ENCODE data around the gene PGAP2. TPM values are rescaled to one million over a fixed set of nuclear protein-coding genes. Genes with fewer than 3 reads are reported as not detected.
"Not testable (repeated sequence)": the region's sequence is repeated elsewhere in the genome, so short reads cannot be mapped to it uniquely, and the experiment has no call there.

Gene PGAP2
- total and polyA plus RNA-seq, 8 donors: 4.7 to 23.8 (median 13.2) TPM

DNA sequence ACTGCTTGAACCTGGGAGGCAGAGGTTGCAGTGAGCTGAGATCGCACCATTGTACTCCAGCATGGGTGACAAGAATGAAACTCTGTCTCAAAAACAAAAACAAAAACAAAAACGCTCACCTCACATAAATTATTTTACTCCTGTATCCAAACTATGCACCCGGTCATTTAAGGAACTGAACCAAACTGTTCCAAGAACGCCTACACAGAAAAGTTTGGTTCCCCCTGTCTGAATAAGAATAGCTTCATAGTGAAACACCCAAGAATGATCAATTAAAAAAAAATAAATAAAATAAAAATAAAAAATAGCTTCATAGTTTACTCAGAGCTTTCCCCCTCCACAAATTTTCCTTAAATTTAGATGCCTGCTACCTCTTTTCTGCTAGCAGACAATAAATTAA, 24.7 kb upstream of the PGAP2 start:
- intact Hi-C loops (cut with DNase I; ENCODE audit: low total_unique reads): no loop called here
- Histone ChIP-seq H3K27me3 (no peaks in the 10 kb centered on the region), H3K4me1 (peaks cover 10 to 81% (median 39%) of the 10 kb centered on the region in 4 donors), H3K36me3 (peaks cover 15 to 36% (median 31%) of the 10 kb centered on the region in 4 donors), H3K4me3 (no peak overlapping the region), H3K9me3 (no peaks in the 10 kb centered on the region), H3K27ac (no peak overlapping the region)
- TF ChIP-seq POLR2AphosphoS5 (IDR thresholded peaks at IDR 0.05): no peak
- no peak for TF ChIP-seq CTCF (IDR thresholded peaks at IDR 0.05)
- TF ChIP-seq POLR2A (IDR thresholded peaks at IDR 0.05): no peak
- TF ChIP-seq EP300 (IDR thresholded peaks at IDR 0.05): no peak
- 77 to 94% (median 90%) methylated on average over 4 of the region's 4 CpGs for WGBS, 5 donors
- no peak for DNase-seq

DNA sequence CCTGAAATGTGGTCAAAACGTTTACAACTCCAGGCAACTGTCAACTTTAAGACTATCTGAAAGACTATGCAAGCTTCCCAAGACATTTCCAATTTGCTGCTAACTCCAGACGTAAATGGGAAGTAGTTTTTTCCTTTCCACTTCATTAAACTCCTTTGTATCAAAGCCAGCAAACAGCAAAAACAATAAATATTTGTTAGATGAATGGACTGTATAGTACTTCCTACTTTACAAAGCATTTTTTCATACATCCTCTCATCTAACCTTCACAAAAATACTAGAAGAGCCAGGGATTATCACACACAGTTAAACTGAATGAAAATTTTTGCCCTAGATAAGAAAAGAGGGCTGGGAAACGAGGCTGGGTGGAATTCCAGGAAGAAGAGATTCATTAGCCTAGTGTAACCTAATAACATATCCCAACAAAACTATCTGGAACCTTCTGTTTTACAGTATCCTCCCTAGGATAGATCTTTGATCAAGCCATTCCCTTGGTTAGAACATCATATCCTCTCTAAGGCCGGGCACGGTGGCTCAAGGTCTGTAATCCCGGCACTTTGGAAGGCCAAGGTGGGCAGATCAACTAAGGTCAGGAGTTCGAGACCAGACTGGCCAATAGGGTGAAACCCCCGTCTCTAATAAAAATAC, 21.5 kb upstream of the PGAP2 start:
- no peak overlapping the region for H3K4me3 ChIP-seq
- no peak for DNase-seq
- peaks cover 0 to 28% (median 23%) of the 10 kb centered on the region in 4 donors for H3K36me3 ChIP-seq
- TF ChIP-seq CTCF (IDR thresholded peaks at IDR 0.05): no peak
- no peak for TF ChIP-seq EP300 (IDR thresholded peaks at IDR 0.05)
- TF ChIP-seq POLR2A (IDR thresholded peaks at IDR 0.05): no peak
- no peak for TF ChIP-seq POLR2AphosphoS5 (IDR thresholded peaks at IDR 0.05)
- no peaks in the 10 kb centered on the region for H3K9me3 ChIP-seq
- H3K4me1 ChIP-seq: peaks cover 10 to 93% (median 44%) of the 10 kb centered on the region in 4 donors
- WGBS, 5 donors: 59 to 66% (median 63%) methylated on average over 8 of the region's 8 CpGs
- peak overlapping the region in 2 of 5 donors; percentile 44 to 71 for H3K27ac ChIP-seq
- no peaks in the 10 kb centered on the region for H3K27me3 ChIP-seq
- intact Hi-C loops (cut with DNase I; ENCODE audit: low total_unique reads): no loop called here

- 90 to 97% (median 93%) methylated on average over 10 of the region's 10 CpGs for WGBS, 5 donors
- H3K27ac ChIP-seq; H3K4me3 ChIP-seq; H3K9me3 ChIP-seq; DNase-seq; H3K27me3 ChIP-seq; intact Hi-C loops (cut with DNase I; ENCODE audit: low total_unique reads): not testable (repeated sequence)
- Histone ChIP-seq H3K4me1 (peaks cover 15 to 62% (median 40%) of the 10 kb centered on the region in 4 donors), H3K36me3 (peaks cover 16 to 51% (median 37%) of the 10 kb centered on the region in 4 donors)
Measured at GRCh38 chr11:3794387-3794786, 14.0 kb upstream of the PGAP2 start.

GRCh38 chr11:3795131-3796001, 13.0 kb upstream of the PGAP2 start:
- Histone ChIP-seq H3K27ac (peak overlapping the region in 2 of 5 donors; percentile 97 to 98), H3K27me3 (no peaks in the 10 kb centered on the region), H3K4me3 (peak overlapping the region; percentile 76 to 85 (median 82)), H3K9me3 (no peaks in the 10 kb centered on the region), H3K4me1 (peaks cover 15 to 53% (median 35%) of the 10 kb centered on the region in 4 donors), H3K36me3 (peaks cover 16 to 42% (median 36%) of the 10 kb centered on the region in 4 donors)
- TF ChIP-seq EP300 (IDR thresholded peaks at IDR 0.05) (no peak), POLR2AphosphoS5 (IDR thresholded peaks at IDR 0.05) (no peak), POLR2A (IDR thresholded peaks at IDR 0.05) (no peak), CTCF (IDR thresholded peaks at IDR 0.05) (no peak)
- no peak for DNase-seq
- intact Hi-C loops (cut with DNase I; ENCODE audit: low total_unique reads): no loop called here
- WGBS, 5 donors: 77 to 84% (median 78%) methylated on average over 8 of the region's 8 CpGs
